GM23338 (cell line): ENCODE measurements around the gene ERP29.

Experiments
- CREB1 ChIP-seq: fragments of 250-450 bp; sonication (Bioruptor Pico); IDR thresholded peaks from 2 replicates; pipeline ENCODE4 v1.5.0; 2020; ENCODE audit warnings: low read depth, mild to moderate bottlenecking, moderate library complexity
- EZH2 ChIP-seq: fragments of 200-600 bp; sonication (generic); IDR thresholded peaks from one replicate; pipeline ENCODE4 v1.8.0; 2017; ENCODE audit warnings: antibody characterized with exemption, mild to moderate bottlenecking, low read depth; ENCODE audit not compliant: unreplicated experiment
- EZH2phosphoT487 ChIP-seq: fragments of 200-600 bp; sonication (generic); IDR thresholded peaks from one replicate; pipeline ENCODE4 v1.8.1; 2018; ENCODE audit warnings: antibody characterized with exemption; ENCODE audit not compliant: unreplicated experiment
- JUNB ChIP-seq: IDR thresholded peaks from one replicate; pipeline ENCODE4 v1.6.1; 2016; ENCODE audit warnings: antibody characterized with exemption; ENCODE audit not compliant: unreplicated experiment
- POLR2AphosphoS5 ChIP-seq: IDR thresholded peaks from 2 replicates; pipeline ENCODE4 v1.6.1; 2016; ENCODE audit warnings: antibody characterized with exemption, low read depth
- ZNF114 ChIP-seq: fragments of 250-450 bp; sonication (Bioruptor Pico); IDR thresholded peaks from 2 replicates; pipeline ENCODE4 v1.5.0; 2020; ENCODE audit warnings: mild to moderate bottlenecking, moderate library complexity
- TF ChIP-seq, protein P1 (sequence below), 2 experiments: fragments of 200-600 bp in 1 of 2; sonication (generic) in 1 of 2; conservative IDR thresholded peaks; 2 replicates each; pipeline versions ENCODE4 v1.5.1 to v1.6.1; 2016 to 2017; ENCODE audit warnings: antibody characterized with exemption in 2 of 2, low read depth in 2 of 2, mild to moderate bottlenecking in 2 of 2, moderate library complexity in 1 of 2
- TF ChIP-seq, protein P2 (sequence below): IDR thresholded peaks from one replicate; pipeline ENCODE4 v1.6.1; 2018; ENCODE audit warnings: antibody characterized with exemption; ENCODE audit not compliant: unreplicated experiment

DNA sequence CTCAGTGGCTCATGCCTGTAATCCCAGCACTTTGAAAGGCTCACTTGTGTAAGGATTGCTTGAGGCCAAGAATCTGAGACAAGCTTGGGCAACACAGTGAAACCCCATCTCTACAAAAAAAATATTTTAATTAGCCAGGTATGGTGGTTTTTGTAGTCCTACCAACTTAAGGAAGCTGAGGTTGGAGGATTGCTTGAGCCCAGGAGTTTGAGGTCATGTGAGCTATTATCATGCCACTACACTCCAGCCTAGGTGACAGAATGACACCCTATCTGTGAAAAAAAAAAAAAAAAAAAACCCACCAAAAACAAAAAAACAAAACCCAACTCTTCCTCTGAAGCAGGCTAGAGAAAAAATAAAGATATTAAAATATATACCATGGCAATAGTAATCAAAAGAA is 41.4 kb upstream of the ERP29 start:
- TF ChIP-seq JUNB = no peak
- TF ChIP-seq, protein P1, sequence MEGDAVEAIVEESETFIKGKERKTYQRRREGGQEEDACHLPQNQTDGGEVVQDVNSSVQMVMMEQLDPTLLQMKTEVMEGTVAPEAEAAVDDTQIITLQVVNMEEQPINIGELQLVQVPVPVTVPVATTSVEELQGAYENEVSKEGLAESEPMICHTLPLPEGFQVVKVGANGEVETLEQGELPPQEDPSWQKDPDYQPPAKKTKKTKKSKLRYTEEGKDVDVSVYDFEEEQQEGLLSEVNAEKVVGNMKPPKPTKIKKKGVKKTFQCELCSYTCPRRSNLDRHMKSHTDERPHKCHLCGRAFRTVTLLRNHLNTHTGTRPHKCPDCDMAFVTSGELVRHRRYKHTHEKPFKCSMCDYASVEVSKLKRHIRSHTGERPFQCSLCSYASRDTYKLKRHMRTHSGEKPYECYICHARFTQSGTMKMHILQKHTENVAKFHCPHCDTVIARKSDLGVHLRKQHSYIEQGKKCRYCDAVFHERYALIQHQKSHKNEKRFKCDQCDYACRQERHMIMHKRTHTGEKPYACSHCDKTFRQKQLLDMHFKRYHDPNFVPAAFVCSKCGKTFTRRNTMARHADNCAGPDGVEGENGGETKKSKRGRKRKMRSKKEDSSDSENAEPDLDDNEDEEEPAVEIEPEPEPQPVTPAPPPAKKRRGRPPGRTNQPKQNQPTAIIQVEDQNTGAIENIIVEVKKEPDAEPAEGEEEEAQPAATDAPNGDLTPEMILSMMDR (conservative IDR thresholded peaks at IDR 0.05; ENCODE audit: low read depth in 2 of 2) = no peak
- TF ChIP-seq, protein P2, sequence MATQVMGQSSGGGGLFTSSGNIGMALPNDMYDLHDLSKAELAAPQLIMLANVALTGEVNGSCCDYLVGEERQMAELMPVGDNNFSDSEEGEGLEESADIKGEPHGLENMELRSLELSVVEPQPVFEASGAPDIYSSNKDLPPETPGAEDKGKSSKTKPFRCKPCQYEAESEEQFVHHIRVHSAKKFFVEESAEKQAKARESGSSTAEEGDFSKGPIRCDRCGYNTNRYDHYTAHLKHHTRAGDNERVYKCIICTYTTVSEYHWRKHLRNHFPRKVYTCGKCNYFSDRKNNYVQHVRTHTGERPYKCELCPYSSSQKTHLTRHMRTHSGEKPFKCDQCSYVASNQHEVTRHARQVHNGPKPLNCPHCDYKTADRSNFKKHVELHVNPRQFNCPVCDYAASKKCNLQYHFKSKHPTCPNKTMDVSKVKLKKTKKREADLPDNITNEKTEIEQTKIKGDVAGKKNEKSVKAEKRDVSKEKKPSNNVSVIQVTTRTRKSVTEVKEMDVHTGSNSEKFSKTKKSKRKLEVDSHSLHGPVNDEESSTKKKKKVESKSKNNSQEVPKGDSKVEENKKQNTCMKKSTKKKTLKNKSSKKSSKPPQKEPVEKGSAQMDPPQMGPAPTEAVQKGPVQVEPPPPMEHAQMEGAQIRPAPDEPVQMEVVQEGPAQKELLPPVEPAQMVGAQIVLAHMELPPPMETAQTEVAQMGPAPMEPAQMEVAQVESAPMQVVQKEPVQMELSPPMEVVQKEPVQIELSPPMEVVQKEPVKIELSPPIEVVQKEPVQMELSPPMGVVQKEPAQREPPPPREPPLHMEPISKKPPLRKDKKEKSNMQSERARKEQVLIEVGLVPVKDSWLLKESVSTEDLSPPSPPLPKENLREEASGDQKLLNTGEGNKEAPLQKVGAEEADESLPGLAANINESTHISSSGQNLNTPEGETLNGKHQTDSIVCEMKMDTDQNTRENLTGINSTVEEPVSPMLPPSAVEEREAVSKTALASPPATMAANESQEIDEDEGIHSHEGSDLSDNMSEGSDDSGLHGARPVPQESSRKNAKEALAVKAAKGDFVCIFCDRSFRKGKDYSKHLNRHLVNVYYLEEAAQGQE = no peak
- TF ChIP-seq EZH2 = no peak
- no peak for TF ChIP-seq EZH2phosphoT487
- TF ChIP-seq POLR2AphosphoS5 = no peak
- no peak for TF ChIP-seq ZNF114
- TF ChIP-seq CREB1 (CRISPR knock-in tag) = no peak
